ENCODE results near the gene GLCE.

The GLCE gene

GRCh38 chr15:69253156-69253555, 92.7 kb downstream of the GLCE start:
- Histone ChIP-seq H3K9me3 (ENCODE audit: control insufficient read depth, insufficient read depth, low read length) (no peaks in the 10 kb centered on the region), H3K4me3 (ENCODE audit: low read depth, low read length) (no peak overlapping the region), H3K4me1 (ENCODE audit: control insufficient read depth, insufficient read depth, low read length) (no peaks in the 10 kb centered on the region), H3K9ac (ENCODE audit: low read depth, low read length) (no peak overlapping the region), H3K27me3 (ENCODE audit: control insufficient read depth, insufficient read depth, low read length) (no peaks in the 10 kb centered on the region), H3K36me3 (ENCODE audit: control insufficient read depth, insufficient read depth, low read length) (no peaks in the 10 kb centered on the region)

GRCh38 chr15:69265347-69265955, 105.0 kb downstream of the GLCE start:
- Histone ChIP-seq H3K27me3 (ENCODE audit: control insufficient read depth, insufficient read depth, low read length) (no peaks in the 10 kb centered on the region), H3K4me1 (ENCODE audit: control insufficient read depth, insufficient read depth, low read length) (no peaks in the 10 kb centered on the region), H3K4me3 (ENCODE audit: low read depth, low read length) (no peak overlapping the region), H3K36me3 (ENCODE audit: control insufficient read depth, insufficient read depth, low read length) (no peaks in the 10 kb centered on the region), H3K9ac (ENCODE audit: low read depth, low read length) (no peak overlapping the region), H3K9me3 (ENCODE audit: control insufficient read depth, insufficient read depth, low read length) (no peaks in the 10 kb centered on the region)

GRCh38 chr15:69271217-69271616, 110.8 kb downstream of the GLCE start:
- Histone ChIP-seq H3K9ac (ENCODE audit: low read depth, low read length) (no peak overlapping the region), H3K36me3 (ENCODE audit: control insufficient read depth, insufficient read depth, low read length) (no peaks in the 10 kb centered on the region), H3K27me3 (ENCODE audit: control insufficient read depth, insufficient read depth, low read length) (no peaks in the 10 kb centered on the region), H3K4me1 (ENCODE audit: control insufficient read depth, insufficient read depth, low read length) (peaks cover 7% of the 10 kb centered on the region), H3K9me3 (ENCODE audit: control insufficient read depth, insufficient read depth, low read length) (no peaks in the 10 kb centered on the region), H3K4me3 (ENCODE audit: low read depth, low read length) (no peak overlapping the region)

GRCh38 chr15:69272139-69272538, 111.7 kb downstream of the GLCE start:
- peaks cover 7% of the 10 kb centered on the region for H3K4me1 ChIP-seq (ENCODE audit: control insufficient read depth, insufficient read depth, low read length)
- no peak overlapping the region for H3K9ac ChIP-seq (ENCODE audit: low read depth, low read length)
- no peaks in the 10 kb centered on the region for H3K27me3 ChIP-seq (ENCODE audit: control insufficient read depth, insufficient read depth, low read length)
- H3K4me3 ChIP-seq (ENCODE audit: low read depth, low read length), result no peak overlapping the region
- H3K36me3 ChIP-seq (ENCODE audit: control insufficient read depth, insufficient read depth, low read length), result no peaks in the 10 kb centered on the region
- no peaks in the 10 kb centered on the region for H3K9me3 ChIP-seq (ENCODE audit: control insufficient read depth, insufficient read depth, low read length)

- Histone ChIP-seq H3K4me3 (ENCODE audit: low read depth, low read length) (no peak overlapping the region), H3K9ac (ENCODE audit: low read depth, low read length) (no peak overlapping the region), H3K36me3 (ENCODE audit: control insufficient read depth, insufficient read depth, low read length) (no peaks in the 10 kb centered on the region)
These were observed 112.5 kb downstream of the GLCE start for GRCh38 chr15:69272891-69273290.

GRCh38 chr15:69275074-69275670, 114.7 kb downstream of the GLCE start:
- no peak overlapping the region for H3K4me3 ChIP-seq (ENCODE audit: low read depth, low read length)
- no peaks in the 10 kb centered on the region for H3K9me3 ChIP-seq (ENCODE audit: control insufficient read depth, insufficient read depth, low read length)
- no peaks in the 10 kb centered on the region for H3K36me3 ChIP-seq (ENCODE audit: control insufficient read depth, insufficient read depth, low read length)
- H3K27me3 ChIP-seq (ENCODE audit: control insufficient read depth, insufficient read depth, low read length), result no peaks in the 10 kb centered on the region
- H3K4me1 ChIP-seq (ENCODE audit: control insufficient read depth, insufficient read depth, low read length), result peaks cover 7% of the 10 kb centered on the region
- no peak overlapping the region for H3K9ac ChIP-seq (ENCODE audit: low read depth, low read length)

More at GRCh38 chr15:69272891-69273290, 112.5 kb downstream of the GLCE start:
- peaks cover 7% of the 10 kb centered on the region for H3K4me1 ChIP-seq (ENCODE audit: control insufficient read depth, insufficient read depth, low read length)
- H3K27me3 ChIP-seq (ENCODE audit: control insufficient read depth, insufficient read depth, low read length), result no peaks in the 10 kb centered on the region
- no peaks in the 10 kb centered on the region for H3K9me3 ChIP-seq (ENCODE audit: control insufficient read depth, insufficient read depth, low read length)

GRCh38 chr15:69275933-69276560, 115.6 kb downstream of the GLCE start:
- H3K27me3 ChIP-seq (ENCODE audit: control insufficient read depth, insufficient read depth, low read length), result no peaks in the 10 kb centered on the region
- H3K4me3 ChIP-seq (ENCODE audit: low read depth, low read length), result no peak overlapping the region
- H3K9me3 ChIP-seq (ENCODE audit: control insufficient read depth, insufficient read depth, low read length), result no peaks in the 10 kb centered on the region
- no peak overlapping the region for H3K9ac ChIP-seq (ENCODE audit: low read depth, low read length)
- H3K4me1 ChIP-seq (ENCODE audit: control insufficient read depth, insufficient read depth, low read length), result peaks cover 4% of the 10 kb centered on the region
- no peaks in the 10 kb centered on the region for H3K36me3 ChIP-seq (ENCODE audit: control insufficient read depth, insufficient read depth, low read length)

- H3K9ac ChIP-seq (ENCODE audit: low read depth, low read length), result no peak overlapping the region
- H3K36me3 ChIP-seq (ENCODE audit: control insufficient read depth, insufficient read depth, low read length), result no peaks in the 10 kb centered on the region
- no peaks in the 10 kb centered on the region for H3K9me3 ChIP-seq (ENCODE audit: control insufficient read depth, insufficient read depth, low read length)
- H3K4me1 ChIP-seq (ENCODE audit: control insufficient read depth, insufficient read depth, low read length), result peaks cover 2% of the 10 kb centered on the region
- no peaks in the 10 kb centered on the region for H3K27me3 ChIP-seq (ENCODE audit: control insufficient read depth, insufficient read depth, low read length)
- H3K4me3 ChIP-seq (ENCODE audit: low read depth, low read length), result no peak overlapping the region
These were observed 116.9 kb downstream of the GLCE start for GRCh38 chr15:69277316-69277715.

GRCh38 chr15:69279636-69280035, 119.2 kb downstream of the GLCE start:
- H3K9me3 ChIP-seq (ENCODE audit: control insufficient read depth, insufficient read depth, low read length), result no peaks in the 10 kb centered on the region
- no peaks in the 10 kb centered on the region for H3K36me3 ChIP-seq (ENCODE audit: control insufficient read depth, insufficient read depth, low read length)

GRCh38 chr15:69280783-69281182, 120.3 kb downstream of the GLCE start:
- no peaks in the 10 kb centered on the region for H3K36me3 ChIP-seq (ENCODE audit: control insufficient read depth, insufficient read depth, low read length)
- H3K27me3 ChIP-seq (ENCODE audit: control insufficient read depth, insufficient read depth, low read length), result no peaks in the 10 kb centered on the region
- H3K9ac ChIP-seq (ENCODE audit: low read depth, low read length), result no peak overlapping the region
- H3K9me3 ChIP-seq (ENCODE audit: control insufficient read depth, insufficient read depth, low read length), result no peaks in the 10 kb centered on the region
- H3K4me1 ChIP-seq (ENCODE audit: control insufficient read depth, insufficient read depth, low read length), result peaks cover under 1% of the 10 kb centered on the region
- H3K4me3 ChIP-seq (ENCODE audit: low read depth, low read length), result no peak overlapping the region

More at GRCh38 chr15:69279636-69280035, 119.2 kb downstream of the GLCE start:
- Histone ChIP-seq H3K9ac (ENCODE audit: low read depth, low read length) (no peak overlapping the region), H3K4me1 (ENCODE audit: control insufficient read depth, insufficient read depth, low read length) (peaks cover 2% of the 10 kb centered on the region), H3K27me3 (ENCODE audit: control insufficient read depth, insufficient read depth, low read length) (no peaks in the 10 kb centered on the region), H3K4me3 (ENCODE audit: low read depth, low read length) (no peak overlapping the region)

- H3K9ac ChIP-seq (ENCODE audit: low read depth, low read length), result no peak overlapping the region
- H3K27me3 ChIP-seq (ENCODE audit: control insufficient read depth, insufficient read depth, low read length), result no peaks in the 10 kb centered on the region
- H3K36me3 ChIP-seq (ENCODE audit: control insufficient read depth, insufficient read depth, low read length), result no peaks in the 10 kb centered on the region
- no peaks in the 10 kb centered on the region for H3K4me1 ChIP-seq (ENCODE audit: control insufficient read depth, insufficient read depth, low read length)
- H3K4me3 ChIP-seq (ENCODE audit: low read depth, low read length), result no peak overlapping the region
- H3K9me3 ChIP-seq (ENCODE audit: control insufficient read depth, insufficient read depth, low read length), result no peaks in the 10 kb centered on the region
These were observed 121.8 kb downstream of the GLCE start for GRCh38 chr15:69282104-69282743.

- Histone ChIP-seq H3K4me1 (ENCODE audit: control insufficient read depth, insufficient read depth, low read length) (peaks cover 5% of the 10 kb centered on the region), H3K9ac (ENCODE audit: low read depth, low read length) (no peak overlapping the region), H3K9me3 (ENCODE audit: control insufficient read depth, insufficient read depth, low read length) (no peaks in the 10 kb centered on the region), H3K27me3 (ENCODE audit: control insufficient read depth, insufficient read depth, low read length) (peaks cover 2% of the 10 kb centered on the region), H3K4me3 (ENCODE audit: low read depth, low read length) (no peak overlapping the region), H3K36me3 (ENCODE audit: control insufficient read depth, insufficient read depth, low read length) (no peaks in the 10 kb centered on the region)
These were observed 125.4 kb downstream of the GLCE start for GRCh38 chr15:69285834-69286233.

Measured in iPS-15b (cell line).